WI38 (cell line): ENCODE measurements around the gene SOBP.
"Not testable (repeated sequence)": the region's sequence is repeated elsewhere in the genome, so short reads cannot be mapped to it uniquely, and the experiment has no call there.

Experiments used
- H3K4me3 ChIP-seq: 2 replicates; pipeline ENCODE4 v1.5.1; 2011; ENCODE audit warnings: low read depth, mild to moderate bottlenecking, control low read depth, low read length
- CTCF ChIP-seq: IDR thresholded peaks from 2 replicates; pipeline ENCODE4 v1.5.1; 2012; ENCODE audit warnings: low read depth, mild to moderate bottlenecking, control low read depth, low read length

Gene SOBP

GRCh38 chr6:107517274-107517673, 27.4 kb downstream of the SOBP start:
- TF ChIP-seq CTCF: no peak

GRCh38 chr6:107519224-107519623, 29.3 kb downstream of the SOBP start:
- H3K4me3 ChIP-seq: not testable (repeated sequence)

More at GRCh38 chr6:107517274-107517673, 27.4 kb downstream of the SOBP start:
- no peak overlapping the region for H3K4me3 ChIP-seq

GRCh38 chr6:107520706-107521105, 30.8 kb downstream of the SOBP start:
- not testable (repeated sequence) for H3K4me3 ChIP-seq

- H3K4me3 ChIP-seq: no peak overlapping the region
- no peak for TF ChIP-seq CTCF
Measured at GRCh38 chr6:107523054-107523791, 33.3 kb downstream of the SOBP start.

- no peak for TF ChIP-seq CTCF
- H3K4me3 ChIP-seq: no peak overlapping the region
Measured at GRCh38 chr6:107523794-107524193, 33.9 kb downstream of the SOBP start.

GRCh38 chr6:107524626-107525025, 34.7 kb downstream of the SOBP start:
- no peak overlapping the region for H3K4me3 ChIP-seq

GRCh38 chr6:107531868-107532267, 42.0 kb downstream of the SOBP start:
- H3K4me3 ChIP-seq: no peak overlapping the region
- TF ChIP-seq CTCF: no peak

More at GRCh38 chr6:107524626-107525025, 34.7 kb downstream of the SOBP start:
- no peak for TF ChIP-seq CTCF

GRCh38 chr6:107532706-107533105, 42.8 kb downstream of the SOBP start:
- H3K4me3 ChIP-seq: no peak overlapping the region
- TF ChIP-seq CTCF: no peak
